NT2/D1 (cell line): Measurements from ENCODE around the gene CDH1.

Experiments used
- YY1 ChIP-seq: IDR thresholded peaks from 2 replicates; pipeline ENCODE4 v1.6.1; 2011; ENCODE audit not compliant: insufficient read length, insufficient read depth
- ZNF274 ChIP-seq: IDR thresholded peaks from 2 replicates; pipeline ENCODE4 v1.6.1; 2011; ENCODE audit warnings: mild to moderate bottlenecking, low read depth, low read length

DNA sequence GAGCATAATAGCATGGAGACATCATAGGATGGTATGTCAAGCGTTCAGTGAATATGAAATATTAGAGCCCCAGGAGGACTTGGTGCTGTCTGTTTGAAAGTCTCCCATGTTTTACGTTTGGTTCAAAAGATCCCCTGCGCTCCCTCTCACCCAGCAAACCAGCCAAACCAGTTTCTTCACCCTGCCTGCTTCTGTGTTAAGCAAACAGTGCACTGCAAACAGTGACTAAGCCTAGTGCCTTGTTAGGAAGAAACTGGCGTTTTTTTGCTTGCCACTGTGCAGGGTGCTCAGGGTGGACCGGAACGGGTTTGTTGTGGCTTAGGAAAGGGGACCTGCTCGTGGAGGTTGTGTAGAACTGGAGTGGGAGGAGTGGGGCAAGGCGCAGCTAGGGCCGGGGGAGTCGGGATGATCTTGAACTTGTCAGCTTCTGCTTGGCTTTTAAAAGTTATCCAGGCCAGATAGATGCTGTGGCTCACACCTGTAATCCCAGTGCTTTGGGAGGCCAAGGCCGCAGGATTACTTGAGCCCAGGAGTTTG, 7.7 kb downstream of the CDH1 start:
- TF ChIP-seq ZNF274 (no peak), YY1 (no peak)
